ENCODE results near the gene NT5DC3.
"Not testable (repeated sequence)": the region's sequence is repeated elsewhere in the genome, so short reads cannot be mapped to it uniquely, and the experiment has no call there.

NT5DC3 gene

DNA sequence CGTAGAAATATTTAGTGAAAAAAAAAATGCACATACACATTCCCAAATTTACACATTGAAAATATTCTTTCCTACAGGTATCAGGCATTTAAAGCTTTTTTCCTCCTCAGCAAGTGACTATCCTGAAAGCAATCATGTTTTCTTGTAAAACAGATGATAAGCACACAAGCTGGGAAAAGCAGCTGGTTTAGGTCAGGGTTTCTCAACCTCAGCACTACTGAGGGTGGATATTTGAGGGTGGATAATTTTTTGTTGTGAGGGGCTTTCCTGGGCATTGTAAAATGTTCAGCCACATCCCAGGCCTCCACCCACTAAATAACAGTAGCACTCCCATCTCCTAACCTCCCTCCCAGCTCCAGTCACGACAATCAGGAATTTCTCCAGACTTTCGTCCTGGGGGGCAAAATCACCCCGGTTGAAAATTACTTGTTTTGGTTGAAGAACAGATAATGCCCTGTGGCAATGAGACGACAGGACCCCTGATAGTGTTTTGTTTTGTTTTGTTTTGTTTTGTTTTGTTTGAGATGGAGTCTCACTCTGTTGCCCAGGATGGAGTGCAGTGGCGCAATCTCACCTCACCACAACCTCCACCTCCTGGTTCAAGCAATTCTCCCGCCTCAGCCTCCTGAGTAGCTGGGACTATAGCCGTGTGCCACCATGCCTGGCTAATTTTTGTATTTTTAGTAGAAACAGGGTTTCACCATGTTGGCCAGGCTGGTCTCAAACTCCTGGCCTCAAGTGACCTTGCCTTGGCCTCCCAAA, 15.0 kb upstream of the NT5DC3 start:
- no peak for DNase-seq (ENCODE audit: low read depth in 2 of 3, low spot score in 2 of 3)

DNA sequence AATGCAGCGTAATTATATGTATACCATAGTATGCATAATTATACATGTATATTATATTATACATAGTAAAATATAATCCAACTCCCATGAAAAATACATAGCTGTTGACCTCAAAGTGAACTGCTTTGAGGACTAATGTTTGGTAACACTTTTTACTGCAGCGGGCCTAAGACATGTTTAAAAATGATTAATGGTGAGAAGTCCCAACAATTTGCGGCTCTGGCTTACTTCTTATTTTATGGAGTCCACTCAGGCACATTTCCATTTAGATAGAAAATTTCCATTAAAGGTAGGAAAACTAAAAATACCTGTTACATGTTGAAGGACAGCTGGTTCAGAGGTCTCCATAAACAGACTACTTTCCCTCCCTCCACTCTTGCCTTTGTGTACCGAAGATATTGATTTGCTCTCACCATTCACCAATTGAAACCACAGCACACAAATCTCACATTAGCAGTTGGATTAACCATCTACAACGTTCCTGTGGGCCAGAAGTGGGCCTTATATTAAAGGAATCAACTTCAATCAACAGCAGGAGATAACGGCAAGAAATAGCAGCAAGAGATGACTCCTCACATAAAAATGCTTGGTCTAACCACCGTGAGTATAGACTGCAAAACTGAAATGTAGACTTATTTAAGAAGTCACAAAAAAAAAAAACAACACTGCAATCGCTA, 14.1 kb upstream of the NT5DC3 start:
- DNase-seq (ENCODE audit: low read depth in 2 of 3, low spot score in 2 of 3) = no peak

DNA sequence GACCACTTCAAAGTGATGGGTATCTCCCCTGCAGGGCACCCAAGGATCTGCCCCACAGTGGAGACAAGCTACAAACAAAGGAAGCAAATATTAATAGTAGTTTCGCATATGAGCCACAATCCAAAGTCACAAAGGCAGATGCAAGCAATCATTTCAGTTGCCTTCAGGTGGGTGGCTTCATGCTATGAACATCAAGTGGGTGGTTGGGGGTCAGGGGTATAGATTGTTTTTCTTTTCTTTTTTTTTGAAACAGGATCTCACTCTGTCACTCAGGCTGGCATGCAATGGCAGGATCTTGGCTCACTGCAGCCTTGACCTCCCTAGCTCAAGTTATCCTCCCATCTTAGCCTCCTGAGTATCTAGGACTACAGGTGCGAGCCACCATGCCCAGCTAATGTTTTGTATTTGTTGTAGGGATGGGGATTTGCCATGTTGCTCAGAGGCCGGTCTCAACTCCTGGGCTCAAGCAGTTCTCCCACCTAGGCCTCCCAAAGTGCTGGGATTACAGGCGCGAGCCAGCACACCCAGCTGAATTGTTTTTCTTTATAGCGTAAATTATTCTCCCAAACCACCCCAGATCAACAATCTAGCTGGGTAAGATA, 13.4 kb upstream of the NT5DC3 start:
- DNase-seq (ENCODE audit: low read depth in 2 of 3, low spot score in 2 of 3) = no peak

DNA sequence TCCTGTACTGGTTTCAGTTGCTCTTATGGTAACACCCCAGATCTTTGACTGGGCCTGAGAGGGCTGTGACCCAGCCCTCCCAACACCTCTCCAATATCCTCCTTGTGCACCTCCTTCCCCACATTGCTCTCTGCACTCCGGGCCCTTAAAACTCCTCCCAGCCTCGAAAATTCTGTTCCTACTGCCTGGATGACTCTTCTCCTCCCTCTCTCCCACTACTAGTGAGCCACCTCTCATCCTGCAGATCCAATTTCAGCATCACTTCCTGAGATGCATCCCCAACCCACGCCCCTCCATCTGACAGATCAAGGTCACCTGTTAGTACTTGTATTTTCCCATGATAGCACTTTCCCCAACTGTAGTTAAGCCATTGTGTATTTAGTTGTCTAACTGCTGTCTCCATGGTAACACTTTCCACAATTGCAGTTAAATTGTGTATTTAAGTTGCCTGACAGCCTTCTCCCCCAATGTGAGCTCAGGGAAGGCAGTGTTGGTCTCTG, 11.5 kb upstream of the NT5DC3 start:
- no peak for DNase-seq (ENCODE audit: low read depth in 2 of 3, low spot score in 2 of 3)

DNA sequence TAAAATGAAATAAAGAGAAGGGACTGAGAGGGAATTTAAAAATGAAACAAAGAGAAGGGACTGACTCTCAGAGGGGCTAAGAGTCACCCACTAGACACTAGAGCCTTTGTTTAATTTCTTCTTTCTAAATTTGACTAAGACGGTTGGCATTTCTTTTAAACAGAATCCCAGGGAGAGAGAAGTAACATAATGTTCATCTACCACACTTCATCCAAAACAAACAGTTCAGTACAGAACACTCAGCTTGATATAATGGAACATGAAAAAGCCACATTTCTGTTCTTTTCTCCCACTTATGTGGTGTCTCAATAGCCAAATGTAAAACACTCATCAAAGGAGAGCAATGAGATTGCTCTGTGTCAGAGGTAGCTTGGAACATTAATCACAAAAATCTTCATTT, 10.1 kb upstream of the NT5DC3 start:
- DNase-seq (ENCODE audit: low read depth in 2 of 3, low spot score in 2 of 3) = no peak

DNA sequence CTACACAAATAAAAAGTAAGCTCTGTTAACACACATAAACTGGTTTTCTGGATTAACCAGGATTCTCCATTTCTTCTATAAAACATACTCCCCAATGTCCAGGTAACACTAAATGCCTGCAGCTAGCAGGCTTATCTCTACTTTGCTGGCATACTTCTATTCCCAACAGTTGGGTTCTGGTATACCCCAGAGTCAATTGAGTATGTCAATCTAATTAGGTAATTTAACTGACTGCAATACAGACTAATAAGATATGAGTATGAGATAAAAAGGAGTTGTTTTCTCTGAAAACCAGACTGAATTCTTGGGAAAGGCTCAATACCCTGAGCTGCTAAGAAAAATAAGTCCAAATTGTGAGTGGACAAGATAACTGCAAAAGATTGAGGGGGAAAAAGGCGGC, 9.4 kb upstream of the NT5DC3 start:
- DNase-seq (ENCODE audit: low read depth in 2 of 3, low spot score in 2 of 3) = no peak

DNA sequence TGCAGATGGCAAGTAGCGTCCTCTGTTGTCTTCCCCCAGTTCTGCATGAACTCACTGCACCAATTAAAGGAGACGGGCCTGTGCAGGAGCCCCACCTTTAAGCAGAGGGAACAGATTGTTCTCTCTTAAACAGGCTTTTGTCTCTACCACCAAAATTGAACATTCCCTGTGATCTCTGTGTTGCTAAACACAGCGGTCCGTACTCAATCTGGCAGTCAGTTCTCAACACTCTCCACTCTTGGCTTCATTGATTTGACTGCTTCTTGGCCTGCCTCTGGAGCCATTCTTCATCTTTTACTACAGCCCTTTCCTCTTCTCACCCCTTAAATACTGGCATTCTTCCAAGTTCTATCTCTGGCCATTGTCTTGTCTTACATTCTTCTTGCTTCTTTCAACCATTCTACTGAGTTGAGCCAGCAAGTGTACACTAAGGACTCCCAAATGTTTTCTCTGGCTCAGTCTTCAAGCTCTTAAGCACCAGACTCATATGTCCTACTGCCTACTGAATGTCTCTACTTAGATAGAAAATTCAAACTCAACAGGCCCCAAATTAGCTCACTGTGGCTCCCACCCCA, 8.0 kb upstream of the NT5DC3 start:
- no peak for DNase-seq (ENCODE audit: low read depth in 2 of 3, low spot score in 2 of 3)

DNA sequence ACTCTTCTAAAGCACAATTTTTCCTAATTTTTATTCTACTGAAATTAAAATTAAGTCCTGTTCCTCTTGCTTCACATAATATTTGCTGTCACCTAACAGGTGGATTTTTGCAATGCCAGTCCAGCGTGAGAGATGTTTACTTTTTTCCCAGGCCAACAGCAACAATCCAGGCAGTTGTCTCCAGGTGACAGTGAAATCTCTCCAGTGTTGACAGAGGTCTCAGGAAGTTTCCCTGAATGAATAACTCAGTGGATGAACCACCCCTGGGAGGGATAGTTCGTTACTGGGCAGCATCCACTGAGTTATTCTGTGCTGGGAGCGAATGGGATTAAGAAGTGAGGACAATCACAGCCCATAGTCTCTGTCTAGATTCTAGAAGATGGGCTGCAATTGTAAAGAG, 7.1 kb upstream of the NT5DC3 start:
- DNase-seq (ENCODE audit: low read depth in 2 of 3, low spot score in 2 of 3) = no peak

DNA sequence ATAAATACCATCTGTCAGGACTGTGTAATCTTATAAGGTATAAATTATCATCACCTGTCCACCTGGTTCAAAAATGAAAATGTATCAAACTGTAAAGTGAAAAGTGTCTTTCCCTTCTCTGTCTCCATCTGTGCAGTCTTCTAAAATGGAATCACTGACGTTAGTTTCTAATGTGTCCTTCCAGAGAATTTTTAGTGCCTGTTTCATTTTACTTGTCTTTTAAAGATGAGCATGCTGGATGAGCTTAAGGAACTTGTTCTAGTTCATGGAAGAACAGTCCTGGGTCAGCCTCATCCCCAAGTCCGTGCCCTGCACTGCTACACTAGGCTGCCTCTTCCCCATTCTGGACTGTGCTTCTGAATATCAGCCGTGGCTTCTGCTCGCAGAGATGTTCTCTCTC, 5.4 kb upstream of the NT5DC3 start:
- no peak for DNase-seq (ENCODE audit: low read depth in 2 of 3, low spot score in 2 of 3)

DNA sequence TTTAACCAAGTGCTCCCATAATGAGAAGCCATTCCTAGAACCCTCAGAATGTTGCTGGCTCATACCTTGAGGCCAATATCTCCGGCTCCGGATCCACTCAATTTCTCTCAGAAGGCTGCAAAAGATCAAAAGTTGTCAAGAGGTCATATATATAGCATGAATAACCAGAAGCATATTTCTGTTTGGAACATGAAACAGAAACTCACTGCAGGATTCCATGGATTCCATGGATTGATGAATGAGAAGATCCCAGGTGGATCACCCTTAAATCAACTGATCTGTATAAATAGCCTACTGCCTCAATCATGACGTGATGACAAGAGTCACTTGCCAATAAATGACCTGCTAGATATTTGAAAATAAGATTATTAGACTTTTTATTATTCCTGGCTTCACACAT, 3.3 kb upstream of the NT5DC3 start:
- no peak for DNase-seq (ENCODE audit: low read depth in 2 of 3, low spot score in 2 of 3)

DNA sequence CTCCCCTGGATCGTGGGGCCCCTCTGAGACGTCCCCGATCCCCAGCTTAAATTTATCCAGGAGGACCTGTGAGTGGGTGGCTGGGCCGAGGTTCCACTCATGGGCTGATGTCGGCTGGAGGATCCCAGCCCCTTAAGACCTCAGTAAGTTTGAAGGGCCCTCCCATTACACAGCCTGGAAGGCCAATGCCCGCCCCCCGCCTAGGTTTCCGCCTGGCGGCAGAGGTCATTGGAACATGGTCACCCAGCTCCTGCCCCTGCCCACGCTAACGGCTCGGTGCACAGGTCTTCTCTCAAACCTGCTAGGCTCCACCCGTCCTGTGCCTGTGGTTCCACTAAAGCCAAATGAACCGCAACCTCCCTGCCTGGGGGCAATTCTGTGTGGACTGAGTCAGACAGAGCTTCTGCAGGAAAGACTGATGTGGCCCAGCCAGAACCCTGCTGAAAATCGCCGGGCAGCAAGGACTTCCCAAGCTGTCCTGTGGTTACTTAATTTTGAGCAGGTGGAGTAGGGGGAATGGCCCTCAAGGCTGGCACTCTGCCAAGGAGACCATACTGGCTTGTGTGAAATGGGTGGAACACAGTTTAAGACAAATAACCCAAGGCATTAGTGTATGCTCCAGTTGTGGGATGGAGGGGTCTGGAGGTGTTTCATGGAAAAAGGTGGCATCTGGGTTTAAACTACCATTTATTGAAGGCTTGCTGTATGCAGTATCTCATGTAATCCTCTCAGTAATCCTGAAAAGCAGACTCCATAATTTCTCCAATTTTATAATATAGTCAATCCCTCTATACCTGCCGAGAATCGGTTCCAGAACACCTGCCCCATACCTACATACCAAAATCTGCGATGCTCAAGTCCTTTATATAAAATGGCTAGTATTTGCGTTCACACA, 903 bp upstream of the NT5DC3 start:
- DNase-seq (ENCODE audit: low read depth in 2 of 3, low spot score in 2 of 3) = peak; percentile 11 to 24 (median 20)

DNA sequence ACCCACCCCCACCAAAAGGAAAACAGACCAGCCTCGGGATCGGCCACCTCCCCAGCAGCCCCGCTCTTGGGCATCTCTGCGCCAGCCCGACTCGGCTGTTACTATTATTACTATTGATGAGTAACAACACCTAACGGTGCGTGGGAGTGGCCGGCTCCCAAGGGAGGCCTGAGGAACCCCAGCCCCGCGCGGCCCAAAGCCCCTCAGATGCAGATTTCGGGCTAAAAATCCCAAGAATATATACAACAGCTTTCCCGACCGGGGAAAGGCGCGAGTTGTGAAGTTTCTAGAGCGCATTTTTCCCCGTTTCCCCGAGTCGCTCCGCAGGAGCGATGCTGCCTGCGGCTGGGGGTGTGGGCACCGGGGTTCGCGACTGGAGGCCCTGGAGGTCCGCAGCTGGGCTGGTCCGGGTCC, 565 bp downstream of the NT5DC3 start:
- DNase-seq (ENCODE audit: low read depth in 2 of 3, low spot score in 2 of 3) = peak in 1 of 3 experiments; percentile 22

DNA sequence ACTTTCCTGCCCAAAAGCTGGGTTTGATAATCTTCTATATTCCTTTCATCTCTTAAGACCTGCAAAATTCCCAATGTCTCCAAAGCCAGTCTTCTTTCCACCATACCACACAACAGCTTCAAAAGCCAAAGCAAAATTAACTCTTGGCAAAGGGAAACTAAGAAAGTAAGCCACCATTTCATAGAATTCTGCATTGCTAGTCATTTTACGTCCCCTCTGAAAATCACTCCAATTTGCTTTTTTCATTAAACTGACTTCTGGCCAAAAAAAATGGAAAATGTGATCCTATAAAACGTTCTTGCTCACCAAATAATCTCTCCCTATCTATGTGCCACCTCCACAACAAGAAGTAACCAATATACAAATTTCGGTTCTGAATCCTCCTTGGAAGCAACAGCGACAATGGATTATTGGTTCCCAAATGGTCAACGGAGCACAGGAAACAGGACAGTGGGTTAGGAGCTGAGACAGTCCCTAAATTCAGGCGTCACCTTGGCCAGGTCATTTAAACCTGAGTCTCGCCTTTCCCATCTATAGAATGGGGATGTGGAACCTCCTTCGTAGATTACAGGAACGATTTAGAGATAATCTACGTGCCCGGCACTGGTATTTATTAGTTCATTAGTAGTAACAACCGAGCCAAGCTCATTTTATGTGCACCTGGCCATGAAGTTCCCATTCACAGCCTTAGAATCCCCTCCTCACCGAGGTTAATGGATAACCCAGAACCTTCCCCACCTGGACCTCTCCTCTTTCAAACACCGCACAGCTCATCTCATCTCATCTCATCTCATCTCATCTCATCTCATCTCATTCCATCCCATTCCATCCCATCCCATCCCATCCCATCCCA, 1.2 kb downstream of the NT5DC3 start:
- DNase-seq (ENCODE audit: low read depth in 2 of 3, low spot score in 2 of 3) = no peak

DNA sequence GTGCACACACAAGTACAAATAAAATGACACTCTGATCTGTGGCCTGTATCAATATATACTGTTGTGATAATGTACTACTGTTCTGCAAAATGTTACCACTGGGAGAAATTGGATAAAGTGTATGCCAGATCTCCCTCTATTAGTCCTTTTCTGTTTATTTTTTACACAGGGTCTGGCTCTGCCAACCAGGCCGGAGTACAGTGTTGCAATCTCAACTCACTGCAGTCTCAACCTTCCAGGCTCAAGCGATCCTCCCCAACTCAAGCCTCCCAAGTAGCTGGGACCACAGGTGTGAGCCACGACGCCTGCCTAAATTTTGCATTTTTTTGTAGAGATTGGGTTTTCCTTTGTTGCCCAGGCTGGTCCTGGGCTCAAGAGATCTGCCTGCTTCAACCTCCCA, 1.9 kb downstream of the NT5DC3 start:
- no peak for DNase-seq (ENCODE audit: low read depth in 2 of 3, low spot score in 2 of 3)

DNA sequence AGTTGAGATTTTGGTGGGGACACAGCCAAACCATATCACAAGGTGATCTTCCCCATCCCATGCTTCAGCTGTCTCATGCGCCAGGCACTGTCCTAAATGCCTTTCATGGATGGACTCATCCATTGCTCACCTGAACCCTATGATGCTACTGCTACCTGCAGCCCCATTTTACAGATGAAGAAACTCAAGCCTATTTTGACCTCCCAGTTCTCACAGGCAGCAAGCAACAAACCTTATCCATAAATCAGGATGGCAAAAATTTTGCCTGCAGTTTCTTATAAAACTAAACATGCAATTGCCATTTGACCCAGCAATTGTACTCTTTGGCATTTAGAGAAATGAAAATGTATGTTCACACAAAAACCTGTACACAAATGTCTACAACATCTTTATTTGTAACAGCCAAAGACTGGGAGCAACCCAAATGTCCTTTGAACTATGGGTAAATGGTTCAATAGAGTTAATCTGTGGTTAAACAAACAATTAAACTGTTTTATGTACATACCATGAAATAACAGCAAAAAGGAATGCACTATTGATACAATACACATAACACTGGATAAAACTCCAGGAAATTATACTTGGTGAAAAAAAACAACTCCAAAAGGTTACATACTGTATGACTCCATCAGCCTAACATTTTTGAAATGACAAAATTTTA, 2.6 kb downstream of the NT5DC3 start:
- no peak for DNase-seq (ENCODE audit: low read depth in 2 of 3, low spot score in 2 of 3)

DNA sequence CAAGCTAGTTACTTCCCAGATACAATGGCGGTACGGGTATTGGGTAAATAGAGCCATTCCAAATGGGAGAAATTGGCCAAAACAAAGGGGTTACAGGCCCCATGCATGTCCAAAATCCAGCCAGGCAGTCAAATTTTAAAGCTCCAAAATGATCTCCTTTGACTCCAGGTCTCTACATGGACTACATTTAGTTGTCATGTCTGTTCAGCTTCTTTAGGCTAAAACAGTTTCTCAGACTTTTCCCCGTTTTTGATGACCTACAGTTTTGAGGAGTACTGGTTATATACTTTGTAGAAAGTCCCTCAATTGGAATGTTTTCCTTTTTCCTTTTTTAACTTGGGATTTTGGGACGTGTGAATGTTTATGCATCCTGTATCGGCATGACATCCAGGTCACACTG, 4.7 kb downstream of the NT5DC3 start:
- DNase-seq (ENCODE audit: low read depth in 2 of 3, low spot score in 2 of 3) = no peak

DNA sequence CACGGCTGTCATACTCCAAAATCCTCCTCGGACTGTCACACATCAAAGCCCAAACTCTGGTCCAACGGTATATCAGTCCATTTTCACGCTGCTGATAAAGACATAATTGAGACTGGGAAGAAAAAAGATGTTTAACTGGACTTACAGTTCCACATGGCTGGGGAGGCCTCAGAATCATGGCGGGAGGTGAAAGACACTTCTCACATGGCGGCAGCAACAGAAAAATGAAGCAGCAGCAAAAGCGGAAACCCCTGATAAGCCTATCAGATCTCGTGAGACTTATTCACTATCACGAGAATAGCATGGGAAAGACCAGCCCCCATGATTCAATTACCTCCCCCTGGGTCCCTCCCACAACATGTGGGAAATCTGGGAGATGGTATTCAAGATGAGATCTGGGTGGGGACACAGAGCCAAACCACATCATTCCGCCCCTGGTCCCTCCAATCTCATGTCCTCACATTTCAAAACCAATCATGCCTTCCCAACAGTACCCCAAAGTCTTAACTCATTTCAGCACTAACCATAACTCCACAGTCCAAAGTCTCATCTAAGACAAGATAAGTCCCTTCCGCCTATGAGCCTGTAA, 5.2 kb downstream of the NT5DC3 start:
- DNase-seq (ENCODE audit: low read depth in 2 of 3, low spot score in 2 of 3) = not testable (repeated sequence)

DNA sequence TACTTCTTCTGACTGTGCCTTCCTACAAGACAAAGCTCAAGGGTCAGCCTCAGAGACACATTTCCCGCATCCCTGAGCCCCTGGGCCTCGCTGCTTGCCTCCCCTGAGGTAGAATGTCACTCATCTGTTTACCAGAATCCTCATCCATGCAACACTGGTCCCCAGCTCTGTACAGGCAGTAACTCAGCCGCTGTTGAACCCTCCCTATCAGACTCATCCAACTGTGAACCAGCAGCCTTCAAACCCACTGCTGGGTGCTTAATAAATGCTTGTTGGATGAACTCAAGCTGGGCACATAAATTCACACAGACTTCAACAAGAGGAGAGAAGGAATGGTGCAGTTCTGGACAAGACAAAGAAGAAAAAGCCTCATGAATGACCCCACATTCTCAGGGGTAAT, 6.1 kb downstream of the NT5DC3 start:
- no peak for DNase-seq (ENCODE audit: low read depth in 2 of 3, low spot score in 2 of 3)

DNA sequence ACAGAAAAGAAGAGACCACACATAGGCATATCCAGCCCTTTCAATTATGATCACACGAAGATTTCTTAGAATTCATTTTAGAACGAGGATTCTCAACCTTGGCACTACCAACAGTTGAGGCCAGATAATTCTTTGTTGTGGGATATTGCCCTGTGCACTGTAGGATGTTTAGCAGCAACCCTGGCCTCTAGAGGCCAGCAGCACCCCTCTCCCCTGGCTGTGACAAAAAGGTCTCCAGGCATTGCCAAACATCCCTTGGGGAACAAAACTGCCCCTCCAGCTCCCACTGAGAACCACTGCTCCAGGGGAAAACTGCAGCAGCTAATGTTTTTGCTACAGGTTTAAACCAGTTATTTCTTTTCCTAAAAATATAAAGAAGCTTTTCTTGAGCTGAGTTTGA, 7.1 kb downstream of the NT5DC3 start:
- no peak for DNase-seq (ENCODE audit: low read depth in 2 of 3, low spot score in 2 of 3)

Data from activated CD8-positive, alpha-beta memory T cell treated with anti-CD3 and anti-CD28 coated beads for 48 hours (primary cell).